HepG2 (cell line): ENCODE results near the gene ANAPC2. TPM values are rescaled to one million over a fixed set of nuclear protein-coding genes. Genes with fewer than 3 reads are reported as not detected.

Experiments used
- ATAC-seq: fragments of 200-7000 bp; cut with Tn5 transposase; 3 replicates; pipeline ENCODE4 v1.9.1; 2020; ENCODE audit warnings: mild to moderate bottlenecking, moderate library complexity
- BruUV-seq: library from RNA; stranded (reverse); fragments of 400-500 nt; replicated peaks from 2 replicates; lab custom pipeline; 2021; lab: Mats Ljungman, UMichigan
- CTCF ChIA-PET: fragments of 300-600 bp; formaldehyde crosslinking; extraction: SDS; loops from one replicate; lab custom pipeline; 2021; ENCODE audit warnings: low total read pairs, inconsistent platforms, low intra/inter-chr PET ratio; lab: Yijun Ruan, JAX
- POLR2A ChIA-PET: fragments of 350-600 bp; sonication (Branson Sonifier 250); formaldehyde crosslinking; loops from one replicate; lab custom pipeline; 2020; ENCODE audit warnings: antibody characterized with exemption, inconsistent platforms; lab: Yijun Ruan, JAX
- DNase-seq: peaks from one replicate; pipeline ENCODE4 v3.0.0-alpha.2; 2015; ENCODE audit warnings: low spot score
- FAIRE-seq: peaks from 3 replicates; lab custom pipeline; 2011; peaks lifted over from hg19 to GRCh38; lab: Jason Lieb, UNC
- H2AFZ ChIP-seq: one replicate; pipeline ENCODE4 v1.6.1; 2011; ENCODE audit warnings: low read length, inconsistent platforms
- H3K27ac ChIP-seq: fragments of 300-600 bp; 3 replicates; pipeline ENCODE4 v1.8.0; 2011; ENCODE audit warnings: mixed run types, mild to moderate bottlenecking, mixed read lengths, low read length, inconsistent platforms; ENCODE audit not compliant: insufficient read depth; ENCODE audit errors: extremely low read length
- H3K27me3 ChIP-seq, 2 experiments: fragments of 200-600 bp in 1 of 2; 2 replicates in 1 of 2; 3 replicates in 1 of 2; pipeline versions ENCODE4 v1.6.0 to v1.8.0; 2011; ENCODE audit warnings: low read length in 2 of 2, mild to moderate bottlenecking in 2 of 2, moderate library complexity in 2 of 2, inconsistent platforms in 1 of 2; ENCODE audit not compliant: insufficient read depth in 2 of 2, control insufficient read depth in 1 of 2
- H3K36me3 ChIP-seq, 2 experiments: fragments of 200-600 bp in 1 of 2; replicated peaks in 1 of 2; 2 replicates in 1 of 2; 3 replicates in 1 of 2; pipeline versions ENCODE4 v1.5.1 to v1.8.0; 2011; ENCODE audit warnings: low read length in 2 of 2, inconsistent platforms in 1 of 2; ENCODE audit not compliant: insufficient read depth in 2 of 2, control insufficient read depth in 1 of 2
- H3K4me1 ChIP-seq: 2 replicates; pipeline ENCODE4 v1.5.1; 2012; ENCODE audit warnings: low read length, inconsistent platforms; ENCODE audit not compliant: insufficient read depth
- H3K4me2 ChIP-seq: 2 replicates; pipeline ENCODE4 v1.6.0; 2011; ENCODE audit warnings: low read depth, low read length, inconsistent platforms
- H3K4me3 ChIP-seq, 3 experiments: fragments of 200-600 bp in 1 of 3; sonication (generic), shearing (Covaris generic) in 1 of 3; replicated peaks in 1 of 3; 2 replicates each; pipeline ENCODE4 v1.5.1; 2011 to 2016; ENCODE audit warnings: low read length in 3 of 3, inconsistent platforms in 2 of 3, low read depth in 2 of 3, mild to moderate bottlenecking in 2 of 3, control low read depth in 1 of 3, mixed read lengths in 1 of 3; ENCODE audit not compliant: insufficient read depth in 1 of 3
- H3K79me2 ChIP-seq: one replicate; pipeline ENCODE4 v1.6.1; 2011; ENCODE audit warnings: low read length, inconsistent platforms; ENCODE audit not compliant: insufficient read depth
- H3K9ac ChIP-seq: 2 replicates; pipeline ENCODE4 v1.6.0; 2011; ENCODE audit warnings: mild to moderate bottlenecking, low read depth, low read length, inconsistent platforms; ENCODE audit not compliant: insufficient read depth
- H3K9me3 ChIP-seq: 2 replicates; pipeline ENCODE4 v1.5.1; 2012; ENCODE audit warnings: mild to moderate bottlenecking, low read length
- H4K20me1 ChIP-seq: 2 replicates; pipeline ENCODE4 v1.6.0; 2011; ENCODE audit warnings: inconsistent platforms, mild to moderate bottlenecking, low read length, moderate library complexity; ENCODE audit not compliant: insufficient read depth
- ARNTL ChIP-seq: sonication (generic); formaldehyde crosslinking; IDR thresholded peaks from 2 replicates; pipeline ENCODE4 v1.4.0; 2020; ENCODE audit warnings: mild to moderate bottlenecking, missing genetic modification reagents
- HNF4G ChIP-seq, 2 experiments: sonication (generic) in 1 of 2; formaldehyde crosslinking in 1 of 2; IDR thresholded peaks; 2 replicates each; pipeline versions ENCODE4 v1.4.0 to v1.6.1; 2011 to 2020; ENCODE audit warnings: borderline replicate concordance in 2 of 2, low read depth in 2 of 2, mild to moderate bottlenecking in 2 of 2, low read length in 1 of 2, missing genetic modification reagents in 1 of 2, moderate library complexity in 1 of 2
- POLR2AphosphoS2 ChIP-seq: IDR thresholded peaks from 2 replicates; pipeline ENCODE4 v1.6.1; 2011; ENCODE audit warnings: low read depth, low read length, improper control_type of control experiment
- PTBP1 ChIP-seq: fragments of 200-400 bp; formaldehyde crosslinking; IDR thresholded peaks from 2 replicates; pipeline ENCODE4 v1.6.1; 2018; ENCODE audit warnings: low read length, low read depth; ENCODE audit not compliant: poor library complexity, severe bottlenecking
- RBFOX2 ChIP-seq: fragments of 200-400 bp; formaldehyde crosslinking; IDR thresholded peaks from 2 replicates; pipeline ENCODE4 v1.6.1; 2017; ENCODE audit warnings: low read depth, mild to moderate bottlenecking, low read length
- SOX5 ChIP-seq: IDR thresholded peaks from 2 replicates; pipeline ENCODE4 v1.6.1; 2016; ENCODE audit warnings: borderline replicate concordance
- ZSCAN25 ChIP-seq: sonication (generic); formaldehyde crosslinking; IDR thresholded peaks from 2 replicates; pipeline ENCODE4 v1.8.0; 2022; ENCODE audit warnings: mild to moderate bottlenecking, missing genetic modification reagents
- WGBS: methylation state at CpG from one replicate; pipeline ENCODE4 v1.1.6; 2017; ENCODE audit warnings: low lambda C conversion rate; 5-methylcytosine and 5-hydroxymethylcytosine counted together
- in situ Hi-C: cut with HindIII; loops from 2 replicates; pipeline ENCODE4 v1.10.0; 2017; ENCODE audit warnings: low pct_unique_long_range_greater_than_20kb; ENCODE audit not compliant: extremely low pct_ligation_motif_present
- intact Hi-C: fragments of 100-400 bp; cut with micrococcal nuclease; formaldehyde crosslinking; loops from one replicate; pipeline ENCODE4 v1.10.0; 2022; ENCODE audit not compliant: unreplicated experiment
- polyA plus RNA-seq, 8 experiments: library from polyadenylated mRNA; depleted of rRNA in 3 of 8; stranded (reverse) in 7 of 8; unstranded in 1 of 8; fragments of >200 nt; fragmentation: Illumina TruSeq in 4 of 8; extraction: Trizol in 4 of 8; gene quantifications; 2 replicates each; pipeline versions ENCODE4 v1.2.1 to v1.2.3, GENCODE V29; 2011 to 2016; ENCODE audit warnings: low read depth in 4 of 8, missing spikeins in 1 of 8, mixed read lengths in 1 of 8; ENCODE audit not compliant: insufficient read depth in 1 of 8
- total RNA-seq, 5 experiments: library from RNA; depleted of rRNA; stranded (reverse); fragments of >200 nt; fragmentation: Illumina TruSeq; extraction: Trizol; gene quantifications; 2 replicates each; pipeline ENCODE4 v1.2.3, GENCODE V29; 2016; ENCODE audit warnings: low read depth in 1 of 5
- TF ChIP-seq, protein P1 (sequence below): sonication (generic); formaldehyde crosslinking; IDR thresholded peaks from 2 replicates; pipeline ENCODE4 v1.4.0; 2020; ENCODE audit warnings: missing genetic modification reagents, low read depth, mild to moderate bottlenecking, borderline replicate concordance

ANAPC2 gene
- total and polyA plus RNA-seq, 2 of the 13 experiments (the other 11 are each of a cell fraction or from before 2014, with no cell fraction given), result 12.3 to 15.4 TPM

DNA sequence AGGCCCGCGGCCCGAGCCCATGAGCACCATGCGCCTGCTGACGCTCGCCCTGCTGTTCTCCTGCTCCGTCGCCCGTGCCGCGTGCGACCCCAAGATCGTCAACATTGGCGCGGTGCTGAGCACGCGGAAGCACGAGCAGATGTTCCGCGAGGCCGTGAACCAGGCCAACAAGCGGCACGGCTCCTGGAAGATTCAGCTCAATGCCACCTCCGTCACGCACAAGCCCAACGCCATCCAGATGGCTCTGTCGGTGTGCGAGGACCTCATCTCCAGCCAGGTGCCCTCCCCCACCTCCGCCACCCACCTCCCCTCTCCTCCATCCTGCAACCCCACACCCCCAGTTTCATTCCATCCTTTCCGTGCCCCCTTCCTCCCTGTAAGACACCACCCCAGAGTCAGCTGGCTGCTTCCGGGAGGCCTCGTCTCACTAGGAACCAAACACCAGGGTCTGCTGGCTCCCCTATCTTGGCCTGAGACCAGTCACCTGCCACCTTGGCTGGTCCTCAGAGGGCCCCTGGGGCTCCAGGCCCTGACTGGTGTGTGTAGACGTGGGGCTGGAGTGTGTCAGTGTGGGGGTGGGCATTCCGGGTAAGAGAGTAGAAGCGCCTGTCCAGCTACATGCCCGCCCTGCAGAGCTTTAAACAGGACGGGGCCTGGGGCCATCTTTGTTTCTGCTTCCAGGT is 48.8 kb downstream of the ANAPC2 start:
- H3K9me3 ChIP-seq, result no peaks in the 10 kb centered on the region
- ChIA-PET CTCF (no interaction called here), POLR2A (interaction anchor here (3.3 kb wide), 1 partner anchor 10 kb away, joined by 11 read pairs; no protein-coding TSS in a partner anchor)
- H3K9ac ChIP-seq, result no peak overlapping the region
- no peak for ATAC-seq
- 60% methylated on average over 7 of the region's 37 CpGs for WGBS
- in situ Hi-C loops (no loop called here), intact Hi-C loops (no loop called here)
- H2AFZ ChIP-seq, result no peak overlapping the region
- no peak overlapping the region for H3K27ac ChIP-seq
- no peak for DNase-seq
- TF ChIP-seq SOX5 (no peak), POLR2AphosphoS2 (no peak), HNF4G (IDR thresholded peaks at IDR 0.05; ENCODE audit: borderline replicate concordance, low read depth, low read length) (no peak), HNF4G (CRISPR knock-in tag; IDR thresholded peaks at IDR 0.05; ENCODE audit: borderline replicate concordance, low read depth) (no peak), ARNTL (CRISPR knock-in tag) (no peak), PTBP1 (no peak), ZSCAN25 (no peak), RBFOX2 (no peak)
- TF ChIP-seq, protein P1, sequence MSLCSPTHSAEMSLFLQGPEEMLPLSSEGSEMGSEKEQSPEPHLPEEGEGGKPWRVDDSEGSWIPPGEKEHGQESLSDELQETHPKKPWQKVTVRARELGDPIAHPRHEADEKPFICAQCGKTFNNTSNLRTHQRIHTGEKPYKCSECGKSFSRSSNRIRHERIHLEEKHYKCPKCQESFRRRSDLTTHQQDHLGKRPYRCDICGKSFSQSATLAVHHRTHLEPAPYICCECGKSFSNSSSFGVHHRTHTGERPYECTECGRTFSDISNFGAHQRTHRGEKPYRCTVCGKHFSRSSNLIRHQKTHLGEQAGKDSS (CRISPR knock-in tag), result no peak
- H3K27me3 ChIP-seq, result peaks cover 33 to 79% of the 10 kb centered on the region in 2 experiments
- H3K4me2 ChIP-seq, result no peak overlapping the region
- H3K79me2 ChIP-seq, result no peaks in the 10 kb centered on the region
- no peak for FAIRE-seq
- no peak overlapping the region for H3K4me3 ChIP-seq
- no peaks in the 10 kb centered on the region for H3K4me1 ChIP-seq
- no peaks in the 10 kb centered on the region for H3K36me3 ChIP-seq
- no TSS peak for BruUV-seq
- H4K20me1 ChIP-seq, result no peaks in the 10 kb centered on the region
